Activated CD8-positive, alpha-beta memory T cell treated with anti-CD3 and anti-CD28 coated beads, Interleukin-2, amount 10 ng/mL, durations not matched to agents 7 days and 5 days (primary cell): ENCODE data around the gene XXYLT1. TPM values are rescaled to one million over a fixed set of nuclear protein-coding genes. Genes with fewer than 3 reads are reported as not detected.

Experiments used
- ATAC-seq: fragments of 150-1000 bp; cut with Tn5 transposase; one replicate; pipeline ENCODE4 v1.10.0; 2021; ENCODE audit warnings: moderate library complexity
- CTCF ChIA-PET: fragments of 350-600 bp; sonication (Branson Sonifier 250); formaldehyde crosslinking; loops from one replicate; lab custom pipeline; 2021; ENCODE audit warnings: antibody characterized with exemption; lab: Charles Lee
- DNase-seq: peaks from one replicate; pipeline ENCODE4 v3.0.0-alpha.2; 2020
- H3K27ac Mint-ChIP-seq: one replicate; pipeline ENCODE4 v1.8.0; 2021; ENCODE audit warnings: mild to moderate bottlenecking, mixed read lengths
- H3K27me3 Mint-ChIP-seq: one replicate; pipeline ENCODE4 v1.8.0; 2021; ENCODE audit warnings: mixed read lengths
- H3K36me3 Mint-ChIP-seq: one replicate; pipeline ENCODE4 v1.8.0; 2021; ENCODE audit warnings: mild to moderate bottlenecking, mixed read lengths
- H3K4me1 Mint-ChIP-seq: one replicate; pipeline ENCODE4 v1.8.0; 2021; ENCODE audit warnings: mixed read lengths
- H3K4me3 Mint-ChIP-seq: one replicate; pipeline ENCODE4 v1.8.0; 2021; ENCODE audit warnings: mild to moderate bottlenecking, moderate library complexity, mixed read lengths
- H3K9me3 Mint-ChIP-seq: one replicate; pipeline ENCODE4 v1.8.0; 2022; ENCODE audit warnings: low read depth, mixed read lengths
- total RNA-seq, 2 experiments: library from RNA; stranded (reverse); gene quantifications; one replicate each; pipeline ENCODE4 v1.2.3, GENCODE V29; 2021

Gene XXYLT1
- total RNA-seq, 2 experiments from 2014 or later, result 7.2 to 9.2 TPM

GRCh38 chr3:195048059-195048905, 222.7 kb downstream of the XXYLT1 start:
- peaks cover 25% of the 10 kb centered on the region for H3K27me3 Mint-ChIP-seq
- DNase-seq (no peak), ATAC-seq (no peak)
- H3K4me1 Mint-ChIP-seq, result no peaks in the 10 kb centered on the region
- H3K9me3 Mint-ChIP-seq, result no peaks in the 10 kb centered on the region
- H3K36me3 Mint-ChIP-seq, result no peaks in the 10 kb centered on the region
- no peak overlapping the region for H3K27ac Mint-ChIP-seq
- CTCF ChIA-PET, result no interaction called here
- no peak overlapping the region for H3K4me3 Mint-ChIP-seq

- Mint-ChIP-seq H3K27ac (no peak overlapping the region), H3K4me1 (no peaks in the 10 kb centered on the region), H3K9me3 (no peaks in the 10 kb centered on the region), H3K27me3 (peaks cover 22% of the 10 kb centered on the region), H3K36me3 (no peaks in the 10 kb centered on the region), H3K4me3 (no peak overlapping the region)
- CTCF ChIA-PET, result no interaction called here
- DNase-seq (no peak), ATAC-seq (no peak)
Observed at GRCh38 chr3:195047536-195047935, 223.4 kb downstream of the XXYLT1 start.

GRCh38 chr3:195046441-195046840, 224.5 kb downstream of the XXYLT1 start:
- CTCF ChIA-PET, result no interaction called here
- no peaks in the 10 kb centered on the region for H3K4me1 Mint-ChIP-seq
- ATAC-seq (no peak), DNase-seq (no peak)
- no peak overlapping the region for H3K27ac Mint-ChIP-seq
- peaks cover 15% of the 10 kb centered on the region for H3K27me3 Mint-ChIP-seq
- H3K4me3 Mint-ChIP-seq, result no peak overlapping the region
- no peaks in the 10 kb centered on the region for H3K9me3 Mint-ChIP-seq
- H3K36me3 Mint-ChIP-seq, result no peaks in the 10 kb centered on the region

GRCh38 chr3:195045481-195046210, 225.3 kb downstream of the XXYLT1 start:
- Mint-ChIP-seq H3K27me3 (peaks cover 9% of the 10 kb centered on the region), H3K36me3 (no peaks in the 10 kb centered on the region), H3K4me1 (no peaks in the 10 kb centered on the region), H3K9me3 (no peaks in the 10 kb centered on the region), H3K27ac (no peak overlapping the region), H3K4me3 (no peak overlapping the region)
- ATAC-seq (no peak), DNase-seq (no peak)
- CTCF ChIA-PET, result no interaction called here

GRCh38 chr3:195044411-195044810, 226.5 kb downstream of the XXYLT1 start:
- CTCF ChIA-PET, result no interaction called here
- Mint-ChIP-seq H3K36me3 (no peaks in the 10 kb centered on the region), H3K4me1 (no peaks in the 10 kb centered on the region), H3K4me3 (no peak overlapping the region), H3K27ac (no peak overlapping the region), H3K27me3 (no peaks in the 10 kb centered on the region), H3K9me3 (no peaks in the 10 kb centered on the region)
- no peak for DNase-seq
- no peak for ATAC-seq

- ATAC-seq (no peak), DNase-seq (no peak)
- Mint-ChIP-seq H3K4me3 (no peak overlapping the region), H3K36me3 (no peaks in the 10 kb centered on the region), H3K4me1 (no peaks in the 10 kb centered on the region), H3K9me3 (no peaks in the 10 kb centered on the region), H3K27ac (no peak overlapping the region), H3K27me3 (no peaks in the 10 kb centered on the region)
- CTCF ChIA-PET, result no interaction called here
Observed at GRCh38 chr3:195043607-195044339, 227.2 kb downstream of the XXYLT1 start.

GRCh38 chr3:195042743-195043606, 228.0 kb downstream of the XXYLT1 start:
- H3K27me3 Mint-ChIP-seq, result peaks cover 6% of the 10 kb centered on the region
- H3K9me3 Mint-ChIP-seq, result no peaks in the 10 kb centered on the region
- DNase-seq (no peak), ATAC-seq (no peak)
- no peak overlapping the region for H3K4me3 Mint-ChIP-seq
- no peaks in the 10 kb centered on the region for H3K36me3 Mint-ChIP-seq
- H3K27ac Mint-ChIP-seq, result no peak overlapping the region
- no peaks in the 10 kb centered on the region for H3K4me1 Mint-ChIP-seq
- CTCF ChIA-PET, result interaction anchor here (1.0 kb wide), 1 partner anchor 64 kb away, joined by 3 read pairs; no protein-coding TSS in a partner anchor

GRCh38 chr3:195041871-195042742, 228.9 kb downstream of the XXYLT1 start:
- CTCF ChIA-PET, result interaction anchor here (1.0 kb wide), 1 partner anchor 65 kb away, joined by 3 read pairs; no protein-coding TSS in a partner anchor
- no peaks in the 10 kb centered on the region for H3K4me1 Mint-ChIP-seq
- no peak overlapping the region for H3K27ac Mint-ChIP-seq
- DNase-seq (no peak), ATAC-seq (no peak)
- H3K27me3 Mint-ChIP-seq, result peaks cover 11% of the 10 kb centered on the region
- no peak overlapping the region for H3K4me3 Mint-ChIP-seq
- H3K36me3 Mint-ChIP-seq, result no peaks in the 10 kb centered on the region
- no peaks in the 10 kb centered on the region for H3K9me3 Mint-ChIP-seq

DNA sequence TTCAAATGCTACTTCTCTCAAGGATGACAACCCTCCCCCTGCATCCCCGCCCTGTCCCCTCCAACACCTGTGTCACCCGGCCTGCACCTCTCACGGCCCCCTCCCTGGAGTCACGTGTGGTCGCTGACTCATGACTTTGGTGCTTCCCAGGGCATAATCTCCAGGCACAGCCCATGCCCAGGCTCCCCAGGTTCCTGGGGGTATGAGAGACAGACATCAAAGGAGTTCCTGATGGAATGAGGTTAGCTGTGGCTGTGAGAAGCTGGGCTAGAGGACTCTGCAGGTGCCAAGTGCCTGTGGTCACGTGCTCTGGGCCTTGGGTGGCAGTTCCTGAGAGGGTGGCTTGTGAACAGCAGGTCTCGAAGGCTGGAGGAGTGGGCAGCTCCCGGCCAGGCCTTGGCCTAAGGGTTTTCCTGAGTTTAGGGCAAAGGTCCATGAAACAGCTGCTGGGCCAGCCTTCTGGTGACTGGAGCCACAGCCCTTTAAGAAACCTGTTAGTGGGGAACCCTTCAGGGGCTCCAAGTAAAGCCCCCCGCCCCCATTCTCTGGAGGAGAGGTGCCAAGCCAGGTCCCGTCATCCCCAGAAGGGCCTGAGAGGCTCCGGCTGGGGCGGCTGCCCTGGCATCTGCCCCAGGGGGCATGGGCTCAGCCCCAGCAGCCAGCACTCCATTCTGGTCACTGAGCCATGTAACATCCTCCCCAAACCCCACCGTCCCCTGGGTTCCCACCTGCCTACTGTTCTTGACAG, 230.0 kb downstream of the XXYLT1 start:
- Mint-ChIP-seq H3K36me3 (no peaks in the 10 kb centered on the region), H3K27ac (no peak overlapping the region), H3K4me1 (no peaks in the 10 kb centered on the region), H3K4me3 (no peak overlapping the region), H3K27me3 (peaks cover 11% of the 10 kb centered on the region), H3K9me3 (no peaks in the 10 kb centered on the region)
- ATAC-seq (no peak), DNase-seq (no peak)
- CTCF ChIA-PET, result no interaction called here

GRCh38 chr3:195040094-195040493, 230.9 kb downstream of the XXYLT1 start:
- no peak overlapping the region for H3K27ac Mint-ChIP-seq
- CTCF ChIA-PET, result no interaction called here
- ATAC-seq, result no peak
- no peaks in the 10 kb centered on the region for H3K4me1 Mint-ChIP-seq
- DNase-seq, result no peak
- no peak overlapping the region for H3K4me3 Mint-ChIP-seq
- H3K27me3 Mint-ChIP-seq, result peaks cover 11% of the 10 kb centered on the region
- no peaks in the 10 kb centered on the region for H3K36me3 Mint-ChIP-seq
- no peaks in the 10 kb centered on the region for H3K9me3 Mint-ChIP-seq

GRCh38 chr3:195039180-195039843, 231.6 kb downstream of the XXYLT1 start:
- Mint-ChIP-seq H3K9me3 (no peaks in the 10 kb centered on the region), H3K36me3 (no peaks in the 10 kb centered on the region), H3K4me3 (no peak overlapping the region), H3K27me3 (peaks cover 11% of the 10 kb centered on the region), H3K4me1 (no peaks in the 10 kb centered on the region), H3K27ac (no peak overlapping the region)
- CTCF ChIA-PET, result no interaction called here
- DNase-seq (no peak), ATAC-seq (no peak)
